NT2/D1 (cell line): ENCODE results near the gene PEX10.

Experiments used
- SUZ12 ChIP-seq: IDR thresholded peaks from 2 replicates; pipeline ENCODE4 v1.6.1; 2011; ENCODE audit not compliant: insufficient read length, insufficient read depth; ENCODE audit errors: extremely low read depth
- YY1 ChIP-seq: IDR thresholded peaks from 2 replicates; pipeline ENCODE4 v1.6.1; 2011; ENCODE audit not compliant: insufficient read length, insufficient read depth

DNA sequence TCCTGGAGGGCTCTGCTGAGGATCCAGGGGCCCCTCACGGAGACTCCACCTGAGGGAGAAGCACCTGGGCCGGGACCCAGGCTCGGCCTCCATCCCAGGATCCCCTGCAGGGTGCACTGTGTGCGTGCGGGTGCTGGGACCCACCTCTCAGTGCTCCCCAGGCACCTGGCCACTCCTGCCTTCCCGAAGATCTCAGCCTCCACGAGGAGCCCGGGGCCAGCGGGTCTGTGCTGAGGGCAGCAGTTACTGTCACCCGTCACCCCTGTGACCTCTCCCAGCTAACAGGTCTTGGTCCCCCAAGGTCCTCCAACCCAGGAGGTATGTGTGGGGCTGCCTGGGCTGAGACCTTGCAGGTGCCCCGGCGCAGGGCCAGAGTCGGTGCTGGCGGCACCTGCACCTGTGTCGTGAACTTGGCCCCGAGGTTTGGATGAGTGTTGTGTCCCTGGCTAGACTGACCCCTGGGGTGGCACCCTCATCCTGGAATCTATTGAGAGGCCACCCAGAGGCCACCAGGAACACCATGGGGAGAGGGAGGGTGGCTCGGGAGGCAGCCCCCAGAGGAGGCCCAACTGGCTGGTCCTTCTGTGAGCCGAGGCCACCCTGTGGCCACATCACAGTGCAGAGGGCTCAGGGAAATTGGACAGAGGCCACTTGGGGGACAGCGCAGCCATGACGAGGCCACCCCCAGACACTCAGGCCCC, 38.7 kb downstream of the PEX10 start:
- no peak for TF ChIP-seq SUZ12
- no peak for TF ChIP-seq YY1
